GM12875 (cell line): Measurements from ENCODE around the gene CATSPERD.

Source experiments
- H3K4me3 ChIP-seq: one replicate; pipeline ENCODE4 v1.5.1; 2011; ENCODE audit warnings: low read depth, low read length, control low read depth
- CTCF ChIP-seq: IDR thresholded peaks from 2 replicates; pipeline ENCODE4 v1.5.1; 2011; ENCODE audit warnings: low read depth, mild to moderate bottlenecking, control low read depth, inconsistent platforms, low read length, moderate library complexity, borderline replicate concordance; ENCODE audit not compliant: insufficient read depth

CATSPERD gene

DNA sequence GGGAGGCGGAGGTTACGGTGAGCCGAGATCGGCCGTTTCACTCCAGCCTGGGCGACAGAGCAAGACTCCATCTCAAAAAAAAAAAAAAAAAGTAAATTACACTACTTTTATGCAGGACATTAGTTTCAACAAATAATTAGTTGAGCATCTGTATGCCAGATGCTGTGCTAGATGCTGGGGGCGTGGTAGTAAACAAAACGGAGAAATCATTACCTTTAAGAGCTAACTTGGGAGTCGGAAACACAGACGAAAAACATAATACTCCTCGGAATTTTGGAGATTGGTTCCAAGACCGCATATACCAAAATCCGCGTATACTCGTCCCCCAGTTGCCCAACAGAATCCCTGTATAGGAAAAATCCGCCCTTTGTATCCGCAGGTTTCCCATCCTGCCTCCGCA is 71.8 kb downstream of the CATSPERD start:
- H3K4me3 ChIP-seq, result no peak overlapping the region
- no peak for TF ChIP-seq CTCF

DNA sequence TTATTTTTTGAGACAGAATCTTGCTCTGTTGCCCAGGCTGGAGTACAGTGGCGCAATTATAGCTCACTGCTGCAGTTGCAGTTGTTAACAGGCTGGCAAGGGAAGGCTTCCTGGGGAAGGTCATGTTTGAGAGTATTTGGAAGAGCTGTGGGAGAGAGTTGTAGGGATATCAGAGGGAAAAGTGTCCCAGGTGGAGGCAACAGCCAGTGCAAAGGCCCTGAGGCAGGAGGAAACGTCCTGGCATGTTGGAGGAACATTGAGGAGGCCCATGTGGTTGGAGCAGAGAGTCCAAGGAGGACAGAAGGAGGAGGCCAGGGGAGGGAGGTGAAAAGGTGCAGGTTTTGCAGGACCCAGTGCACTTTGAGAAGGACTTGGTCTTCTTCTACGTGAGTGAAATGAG is 72.8 kb downstream of the CATSPERD start:
- TF ChIP-seq CTCF, result no peak

DNA sequence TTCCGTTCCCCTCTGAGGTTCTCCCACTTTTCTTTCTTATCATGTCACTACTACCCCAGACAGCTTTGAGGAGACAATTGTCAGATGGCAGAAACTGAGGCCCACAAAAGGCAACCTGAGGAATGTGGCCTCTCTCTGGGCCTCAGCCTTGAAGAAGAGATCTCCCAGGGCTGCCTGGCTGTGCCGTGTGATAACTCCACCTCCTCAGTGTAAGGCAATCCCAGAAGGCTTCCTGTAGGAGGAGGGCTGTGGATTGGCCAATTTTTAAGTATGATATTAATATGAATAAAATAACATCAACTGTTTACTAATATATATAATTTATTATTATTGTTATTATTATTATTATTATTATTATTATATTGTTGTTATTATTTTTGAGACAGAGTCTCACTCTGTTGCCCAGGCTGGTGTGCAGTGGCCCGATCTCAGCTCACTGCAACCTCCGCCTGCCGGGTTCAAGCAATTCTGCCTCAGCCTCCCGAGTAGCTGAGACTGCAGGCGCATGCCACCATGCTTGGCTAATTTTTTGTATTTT is 75.0 kb downstream of the CATSPERD start:
- H3K4me3 ChIP-seq, result no peak overlapping the region
- TF ChIP-seq CTCF, result no peak

More for the DNA sequence above, 72.8 kb downstream of the CATSPERD start:
- H3K4me3 ChIP-seq, result no peak overlapping the region

- no peak for TF ChIP-seq CTCF
- H3K4me3 ChIP-seq, result no peak overlapping the region
These were observed 77.8 kb downstream of the CATSPERD start for GRCh38 chr19:5798244-5798643.

DNA sequence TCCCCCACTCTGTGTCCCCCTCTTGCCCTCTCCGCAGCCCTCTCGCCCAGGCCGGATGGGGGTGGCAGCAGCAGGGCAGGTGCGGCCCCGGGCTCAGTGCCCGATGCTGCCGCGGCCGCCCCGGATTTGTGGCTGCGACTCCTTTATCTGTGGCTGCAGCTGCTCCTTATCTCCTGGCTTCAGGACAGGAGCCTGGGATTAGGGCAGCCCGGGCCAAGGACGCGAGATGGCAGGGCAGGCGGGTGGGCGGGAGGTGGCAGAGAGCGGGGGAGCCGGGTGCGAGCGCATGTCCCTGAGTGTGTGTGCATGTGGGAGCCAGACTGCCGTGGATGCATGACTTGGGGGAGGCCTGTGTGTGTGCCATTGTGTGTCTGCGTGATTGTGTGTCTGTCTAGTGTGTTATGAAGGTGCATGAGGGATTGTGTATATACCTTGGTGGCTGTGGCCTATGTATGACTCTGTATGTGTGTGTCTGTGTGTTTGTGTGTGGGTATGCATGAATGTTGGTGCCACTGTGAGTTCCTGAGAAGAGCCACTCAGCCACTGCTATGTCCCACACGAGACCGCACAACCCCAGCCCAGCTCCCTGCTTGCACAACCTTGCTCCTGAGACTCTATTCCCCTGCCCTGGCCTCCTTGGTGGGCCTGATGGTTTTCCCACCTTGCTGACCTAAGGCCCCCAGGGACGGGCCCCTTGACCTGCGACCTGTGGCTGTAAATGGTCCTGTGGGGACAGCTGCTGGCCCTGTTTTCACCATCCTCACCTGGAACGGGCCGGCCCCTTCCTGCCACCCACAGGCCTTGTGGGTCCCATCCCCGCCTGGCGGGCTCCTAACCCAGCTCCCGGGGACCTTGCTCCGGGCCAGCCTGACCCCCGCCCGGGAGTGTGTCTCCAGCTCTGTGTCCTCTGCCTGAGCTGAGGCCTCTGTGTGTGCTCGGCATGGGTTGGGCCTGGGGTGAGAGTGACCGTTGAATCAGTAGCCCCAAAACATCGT is 79.1 kb downstream of the CATSPERD start:
- TF ChIP-seq CTCF, result no peak
- H3K4me3 ChIP-seq, result no peak overlapping the region

DNA sequence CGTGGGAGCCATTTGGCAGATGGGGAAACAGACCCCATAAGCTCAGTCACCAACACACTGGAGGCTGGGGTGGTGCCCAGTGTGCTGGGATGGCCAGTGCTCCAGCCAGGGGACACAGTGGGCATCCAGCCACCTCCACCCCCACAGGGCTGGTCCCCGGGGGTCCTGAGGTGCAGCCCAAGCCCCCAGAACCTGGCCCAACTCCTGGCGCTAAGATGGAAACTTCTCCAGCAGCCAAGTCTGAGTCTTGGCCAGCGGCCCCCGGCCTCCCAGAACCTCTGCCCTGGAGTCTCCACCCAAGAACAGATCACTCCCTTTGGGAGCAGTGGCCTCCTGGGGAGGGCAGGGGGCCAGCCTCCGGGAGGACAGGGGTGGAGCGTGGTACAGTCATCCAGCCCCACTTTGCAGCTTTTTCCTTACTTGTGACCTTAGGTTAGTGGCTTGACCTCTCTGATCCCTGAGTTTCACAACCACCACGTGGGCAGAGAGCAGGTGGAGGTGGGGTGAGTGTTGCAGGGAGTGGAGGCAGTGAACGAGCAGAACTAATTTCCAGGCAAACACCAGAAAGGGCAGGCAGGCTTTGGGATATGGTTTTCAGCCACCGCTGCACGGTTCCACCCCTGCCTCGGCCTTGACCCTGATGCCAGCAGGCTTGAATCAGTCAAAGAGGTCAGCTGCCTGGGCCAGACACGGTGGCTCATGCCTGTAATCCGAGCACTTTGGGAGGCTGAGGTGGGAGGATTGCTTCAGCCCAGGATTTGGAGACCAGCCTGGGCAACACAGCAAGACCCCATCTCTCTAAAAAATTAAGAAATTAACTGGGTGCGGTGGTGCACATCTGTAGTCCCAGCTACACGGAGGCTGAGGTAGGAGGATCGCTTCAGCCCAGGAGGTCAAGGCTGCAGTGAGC is 80.2 kb downstream of the CATSPERD start:
- TF ChIP-seq CTCF, result no peak
- H3K4me3 ChIP-seq, result no peak overlapping the region
